Umbilical cord (tissue), 2 donors: ENCODE measurements around the gene PDXK. TPM values are rescaled to one million over a fixed set of nuclear protein-coding genes. Genes with fewer than 3 reads are reported as not detected.
"Not testable (repeated sequence)": the region's sequence is repeated elsewhere in the genome, so short reads cannot be mapped to it uniquely, and the experiment has no call there.

Experiments
- DNase-seq: peaks from one replicate; pipeline ENCODE4 v3.0.0-alpha.2; 2015; ENCODE audit warnings: low spot score
- total RNA-seq: library from RNA; depleted of rRNA; stranded (reverse); fragments of >200 nt; gene quantifications from one replicate; pipeline ENCODE4 v1.2.3, GENCODE V29; 2014; ENCODE audit warnings: low replicate concordance; ENCODE audit not compliant: insufficient read depth

Gene PDXK
- total RNA-seq, 1 donor from 2014 or later: 34.2 TPM

GRCh38 chr21:43697758-43698643 lies 20.9 kb upstream of the PDXK start:
- DNase-seq: no peak

- not testable (repeated sequence) for DNase-seq
These were observed 19.5 kb upstream of the PDXK start for GRCh38 chr21:43699492-43699777.

GRCh38 chr21:43699933-43700599 lies 18.9 kb upstream of the PDXK start:
- no peak for DNase-seq

DNA sequence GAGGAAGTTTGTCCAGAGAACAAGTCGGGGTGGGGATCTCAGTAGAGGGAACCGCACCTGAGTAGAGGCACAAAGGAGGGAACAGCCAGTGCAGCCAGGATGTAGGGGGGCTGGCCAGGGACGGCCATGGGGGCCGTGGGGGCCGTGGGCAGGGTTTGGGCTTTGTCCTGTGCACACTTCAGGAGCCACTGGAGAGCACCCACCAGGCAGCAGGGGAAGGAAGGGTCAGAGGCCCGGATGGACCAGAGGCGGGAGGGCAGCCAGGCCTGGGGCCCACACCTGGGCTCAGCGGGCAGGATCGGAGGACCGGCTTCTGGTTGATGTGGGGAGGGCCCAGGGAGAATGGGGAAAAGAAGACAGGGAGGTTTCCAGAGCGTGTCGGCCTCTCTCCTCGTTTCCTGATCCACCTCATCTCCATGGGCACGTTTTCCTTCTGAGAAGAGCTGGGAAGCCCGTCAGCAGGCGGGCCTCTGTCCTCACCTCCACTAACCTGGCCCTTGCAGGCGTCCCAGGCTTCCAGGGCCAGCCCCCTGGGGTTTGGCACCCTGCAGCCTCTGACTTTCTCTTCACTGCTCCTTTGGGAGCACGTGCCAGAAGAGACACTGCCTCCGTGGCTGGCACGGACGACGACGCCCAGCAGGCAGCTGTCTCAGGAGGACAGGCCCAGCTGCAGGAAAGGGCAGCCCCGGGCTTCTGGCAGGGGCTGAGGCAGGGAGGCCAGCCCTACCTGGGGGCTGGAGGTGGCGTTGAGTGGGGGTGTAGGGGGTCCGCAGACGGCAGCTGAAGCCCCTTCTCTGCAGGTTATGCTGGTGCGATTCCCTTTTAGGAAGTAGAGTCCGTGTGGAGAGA lies 16.8 kb upstream of the PDXK start:
- DNase-seq: no peak

DNA sequence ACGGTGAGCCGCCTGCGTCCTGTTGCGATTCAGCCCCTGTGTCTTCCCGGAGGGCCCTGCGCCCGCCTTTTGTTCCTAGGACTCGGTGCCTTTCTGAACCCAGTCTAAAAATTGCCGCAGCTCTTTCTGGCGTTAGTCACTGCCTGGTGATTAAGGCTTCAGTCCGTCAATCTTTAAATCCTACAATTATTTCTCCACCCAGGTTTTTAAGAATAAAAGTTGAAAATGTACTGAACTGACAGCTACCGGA lies 16.2 kb upstream of the PDXK start:
- no peak for DNase-seq

- peak; percentile 38 for DNase-seq
These were observed 15.7 kb upstream of the PDXK start for GRCh38 chr21:43703035-43703880.

DNA sequence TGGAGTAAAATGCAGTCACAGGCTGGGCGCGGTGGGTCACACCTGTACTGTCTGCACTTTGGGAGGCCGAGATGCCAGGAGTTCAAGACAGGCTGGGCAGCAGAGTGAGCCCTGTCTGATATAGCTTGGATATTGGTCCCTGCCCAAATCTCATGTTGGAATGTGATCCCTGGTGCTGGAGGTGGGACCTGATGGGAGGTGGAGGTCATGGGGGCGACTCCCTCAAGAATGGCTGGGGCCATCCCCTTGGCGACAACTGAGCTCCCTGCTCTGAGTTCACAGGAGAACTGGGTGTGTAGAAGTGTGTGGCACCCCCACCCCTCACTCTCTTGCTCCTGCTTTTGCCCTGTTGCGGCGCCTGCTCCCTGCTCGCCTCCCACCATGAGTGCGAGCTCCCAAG lies 11.5 kb upstream of the PDXK start:
- DNase-seq: no peak

GRCh38 chr21:43708745-43709381 lies 10.1 kb upstream of the PDXK start:
- DNase-seq: no peak

DNA sequence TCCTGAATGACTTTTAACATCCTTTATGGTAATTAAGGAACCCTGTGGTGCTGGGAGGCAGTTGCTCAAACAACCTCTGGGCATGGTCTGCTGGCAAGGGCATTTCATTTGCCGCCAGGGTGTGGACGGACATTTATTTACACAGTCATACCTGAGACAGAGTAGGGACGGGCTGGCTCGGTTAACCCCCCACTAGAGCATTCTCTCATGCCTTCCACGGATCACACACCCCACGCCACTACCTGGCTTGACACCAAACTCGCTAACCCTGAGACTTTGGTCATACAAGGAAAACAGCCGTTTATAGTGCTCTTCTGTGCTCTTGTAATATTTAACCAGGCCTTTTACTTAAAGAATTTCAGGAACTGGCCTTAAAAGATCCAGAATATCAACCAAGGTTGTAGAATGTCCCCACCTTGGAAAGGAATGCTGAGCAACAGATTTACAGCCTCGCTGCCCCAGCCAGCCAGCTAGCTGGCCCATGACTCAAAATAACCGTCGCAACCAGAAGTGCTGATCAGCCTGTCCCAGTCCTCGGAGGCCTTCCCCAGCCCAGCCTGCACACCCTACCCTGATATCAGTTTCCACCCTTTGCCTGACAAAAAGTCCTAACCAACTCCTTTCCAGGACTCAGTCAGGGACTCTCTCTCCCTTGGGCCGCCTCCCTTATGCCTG lies 6.5 kb upstream of the PDXK start:
- peak; percentile 66 for DNase-seq

DNA sequence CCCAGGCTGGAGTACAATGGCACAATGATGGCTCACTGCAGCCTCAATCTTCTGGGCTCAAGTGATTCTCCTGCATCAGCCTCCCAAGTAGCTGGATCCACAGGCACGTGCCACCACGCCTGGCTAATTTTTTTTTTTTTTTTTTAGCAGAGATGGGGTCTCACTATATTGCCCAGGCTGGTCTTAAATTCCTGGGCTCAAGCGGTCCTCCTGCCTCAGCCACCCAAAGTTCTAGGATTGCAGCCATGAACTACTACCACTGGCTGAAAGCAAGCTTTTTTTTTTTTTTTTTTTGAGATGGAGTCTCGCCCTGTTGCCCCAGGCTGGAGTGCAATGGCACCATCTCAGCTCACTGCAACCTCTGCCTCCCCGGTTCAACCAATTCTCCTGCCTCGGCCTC lies 5.8 kb upstream of the PDXK start:
- not testable (repeated sequence) for DNase-seq

DNA sequence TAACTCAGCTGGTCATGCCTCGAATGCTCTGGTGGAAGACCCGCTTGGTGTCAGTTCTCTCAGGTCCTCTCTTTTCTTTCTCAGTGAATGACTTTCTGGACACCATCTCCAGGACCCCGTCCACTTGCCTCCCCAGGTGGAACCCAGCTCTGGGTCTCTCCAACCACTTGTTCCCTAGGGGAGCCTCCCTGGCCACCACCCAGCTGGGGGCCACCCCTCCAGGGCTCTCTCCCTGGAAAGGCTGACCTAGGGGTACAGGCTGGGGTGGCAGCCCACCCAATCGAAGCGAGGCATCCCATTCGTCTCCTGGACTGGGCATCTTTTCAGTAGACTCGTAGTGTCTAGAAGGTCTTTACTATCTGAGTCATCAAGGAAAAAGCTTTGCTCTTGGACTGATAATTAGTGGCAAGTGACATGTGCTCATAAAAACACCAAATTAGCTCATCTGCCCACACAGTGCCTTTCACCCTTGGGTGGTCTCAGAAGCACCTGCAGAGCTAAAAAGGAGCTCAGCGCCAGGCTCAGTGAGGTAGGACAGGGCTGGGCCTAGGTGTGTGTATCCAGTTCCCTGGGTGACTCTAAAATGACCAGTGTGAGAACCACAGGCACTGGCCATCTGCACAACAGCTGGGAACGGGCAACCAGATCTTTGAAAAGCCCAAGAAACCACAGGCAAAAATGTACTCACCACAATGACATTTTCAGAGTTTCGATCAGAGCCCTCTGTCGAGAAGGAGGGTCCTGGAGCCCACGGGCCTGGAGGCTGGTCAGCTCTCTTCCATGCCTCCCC lies 2.4 kb upstream of the PDXK start:
- no peak for DNase-seq

DNA sequence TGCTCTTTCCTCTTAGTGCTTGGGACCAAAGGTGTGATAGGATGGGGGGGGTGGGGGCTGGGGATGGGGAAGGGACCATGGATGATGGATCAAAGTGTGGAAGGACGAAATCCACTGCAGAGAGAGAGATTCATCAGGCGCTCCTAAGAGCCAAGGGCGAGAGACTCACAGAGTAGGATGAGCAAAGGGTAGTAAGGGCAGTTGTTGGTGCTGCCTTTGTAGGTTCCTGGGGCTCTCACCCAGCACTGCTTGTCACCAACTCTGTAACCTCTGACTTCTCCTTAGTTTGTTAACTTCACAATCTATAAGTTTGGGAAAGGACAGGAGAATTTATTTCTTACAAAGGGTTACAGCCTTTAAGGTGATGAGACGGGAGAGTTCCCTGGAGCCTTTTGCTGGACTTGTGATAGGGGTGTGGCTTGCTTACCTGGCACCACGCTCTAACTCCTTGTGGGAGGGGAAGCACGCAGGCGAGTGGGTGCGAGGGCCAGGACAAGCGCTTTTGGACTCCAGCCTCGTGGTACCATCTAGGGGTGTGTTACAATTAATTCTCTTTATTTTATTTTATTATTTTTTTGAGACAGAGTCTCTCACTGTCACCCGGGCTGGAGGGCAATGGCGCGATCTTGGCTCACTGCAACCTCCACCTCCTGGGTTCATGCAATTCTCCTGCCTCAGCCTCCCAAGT lies 1.6 kb upstream of the PDXK start:
- DNase-seq: no peak

DNA sequence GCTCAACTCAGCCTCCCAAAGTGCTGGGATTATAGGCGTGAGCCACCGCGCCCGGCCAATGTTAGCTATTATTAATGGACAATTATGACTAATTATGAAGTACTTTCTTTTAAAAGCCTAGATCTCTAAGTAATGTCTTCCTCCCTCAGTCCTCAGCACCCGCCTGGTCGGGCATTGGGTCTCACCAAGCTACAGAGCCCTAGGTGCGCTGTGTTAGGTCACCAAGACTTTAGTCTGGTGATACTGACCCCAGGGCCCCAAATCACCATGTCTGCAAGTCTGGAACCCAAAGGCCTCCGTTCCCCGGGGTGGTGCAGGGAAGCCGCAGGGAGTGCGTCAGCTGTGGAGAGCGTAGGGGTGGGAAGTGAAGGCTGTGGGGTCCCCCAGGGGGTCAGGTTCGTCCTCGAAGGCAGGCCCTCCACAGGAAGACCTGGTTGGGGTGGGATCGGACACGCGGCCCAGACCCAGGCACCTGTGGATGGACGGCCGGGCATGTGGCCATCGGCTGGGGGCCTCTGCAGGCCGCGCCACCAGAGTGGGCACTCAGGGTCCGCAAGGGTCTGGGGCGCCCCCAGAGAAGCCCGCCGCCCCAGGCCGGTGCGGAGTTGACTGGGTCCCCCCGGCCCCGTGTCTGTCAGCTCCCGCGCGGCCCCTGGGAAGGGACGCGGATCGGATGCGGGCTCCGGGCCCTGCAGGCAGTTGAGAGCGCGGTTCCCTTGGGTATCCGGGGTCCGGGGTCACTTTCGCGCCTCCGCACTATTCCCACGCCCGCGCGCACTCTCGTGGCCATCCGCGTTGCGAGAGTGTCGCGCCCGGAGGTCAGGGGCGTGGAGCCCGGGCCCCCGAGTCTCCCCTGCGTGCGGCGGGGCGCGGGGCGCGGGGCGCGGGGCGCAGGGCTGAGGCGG lies 710 bp upstream of the PDXK start:
- DNase-seq: no peak

GRCh38 chr21:43719748-43720538 lies 1.0 kb downstream of the PDXK start:
- DNase-seq: no peak

DNA sequence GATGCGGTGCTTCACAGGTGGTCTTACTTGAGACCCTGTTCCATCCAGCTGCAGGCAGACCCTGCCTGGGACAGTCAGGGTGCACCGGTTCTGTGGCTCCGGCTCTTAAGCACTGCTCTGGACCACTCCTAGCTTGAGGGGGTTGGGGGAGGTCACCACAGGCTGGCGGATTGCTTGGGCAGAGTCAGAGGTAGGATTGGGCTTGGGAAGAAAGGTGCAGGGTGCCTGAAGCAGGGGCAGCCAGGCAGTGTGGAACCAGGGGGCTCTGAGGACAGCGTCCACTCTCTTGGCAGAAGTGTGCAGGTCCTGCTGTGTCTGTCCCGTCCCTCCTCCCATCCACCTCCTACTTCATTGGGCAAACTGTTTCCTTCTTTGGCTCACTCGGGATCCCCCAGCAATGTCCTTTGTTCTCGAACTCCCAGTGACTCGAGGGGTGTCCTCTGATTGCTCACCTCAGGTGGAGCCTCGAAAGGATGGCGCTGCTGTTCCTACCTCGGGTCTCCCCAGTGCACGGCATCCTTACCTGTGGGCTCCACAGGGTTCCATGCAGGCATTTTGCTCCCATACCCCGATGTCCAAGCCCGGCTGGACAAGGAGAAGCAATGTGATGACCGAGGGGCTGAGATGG lies 1.7 kb downstream of the PDXK start:
- no peak for DNase-seq

GRCh38 chr21:43721206-43721605 lies 2.3 kb downstream of the PDXK start:
- DNase-seq: no peak

GRCh38 chr21:43721939-43722338 lies 3.0 kb downstream of the PDXK start:
- no peak for DNase-seq
